Omental fat pad (tissue), 4 donors: Measurements from ENCODE around the gene NCAPG2. TPM values are rescaled to one million over a fixed set of nuclear protein-coding genes. Genes with fewer than 3 reads are reported as not detected.
"Not testable (repeated sequence)": the region's sequence is repeated elsewhere in the genome, so short reads cannot be mapped to it uniquely, and the experiment has no call there.

Experiments
- ATAC-seq: fragments of 150-250 bp; one replicate; pipeline ENCODE4 v1.9.1; 2016; ENCODE audit warnings: mild to moderate bottlenecking, moderate library complexity; ENCODE audit not compliant: low FRiP score
- DNase-seq: peaks from one replicate; pipeline ENCODE4 v3.0.0-alpha.2; 2019; ENCODE audit warnings: low spot score
- CTCF ChIP-seq, 3 donors: fragments of 450-650 bp; IDR thresholded peaks; one replicate each; pipeline ENCODE4 v1.5.1; 2016 to 2017; ENCODE audit warnings: antibody characterized with exemption in 3 of 3, mild to moderate bottlenecking in 3 of 3, moderate library complexity in 2 of 3
- total RNA-seq, 4 donors: library from RNA; depleted of rRNA; stranded (reverse); fragments of >200 nt; gene quantifications; one replicate each; pipeline ENCODE4 v1.1.0, GENCODE V29; 2016

NCAPG2 gene
- total RNA-seq, 4 donors from 2014 or later = 5.0 to 9.4 (median 8.7) TPM

GRCh38 chr7:158699341-158699740, 5.3 kb downstream of the NCAPG2 start:
- no peak for ATAC-seq

GRCh38 chr7:158698657-158699195, 5.9 kb downstream of the NCAPG2 start:
- TF ChIP-seq CTCF (IDR thresholded peaks at IDR 0.05) = no peak
- ATAC-seq (no peak), DNase-seq (no peak)

More at GRCh38 chr7:158699341-158699740, 5.3 kb downstream of the NCAPG2 start:
- no peak for TF ChIP-seq CTCF (IDR thresholded peaks at IDR 0.05)
- no peak for DNase-seq

- ATAC-seq, DNase-seq: not testable (repeated sequence)
Measured at GRCh38 chr7:158697597-158697996, 7.0 kb downstream of the NCAPG2 start.

- peak; percentile 42 for ATAC-seq
- TF ChIP-seq CTCF (IDR thresholded peaks at IDR 0.05) = no peak
Measured at GRCh38 chr7:158695726-158696452, 8.7 kb downstream of the NCAPG2 start.

GRCh38 chr7:158695056-158695455, 9.5 kb downstream of the NCAPG2 start:
- ATAC-seq (no peak), DNase-seq (no peak)
- TF ChIP-seq CTCF (IDR thresholded peaks at IDR 0.05) = no peak

More at GRCh38 chr7:158695726-158696452, 8.7 kb downstream of the NCAPG2 start:
- no peak for DNase-seq

GRCh38 chr7:158694650-158695049, 10.0 kb downstream of the NCAPG2 start:
- no peak for TF ChIP-seq CTCF (IDR thresholded peaks at IDR 0.05)
- DNase-seq (no peak), ATAC-seq (no peak)

GRCh38 chr7:158689488-158689887, 15.1 kb downstream of the NCAPG2 start:
- TF ChIP-seq CTCF (IDR thresholded peaks at IDR 0.05) = no peak
- DNase-seq = no peak
- no peak for ATAC-seq
